CD14-positive monocyte (primary cell): ENCODE measurements around the gene MEGF8. TPM values are rescaled to one million over a fixed set of nuclear protein-coding genes. Genes with fewer than 3 reads are reported as not detected.
A peak's percentile ranks its signal among the peaks of the same experiment; 100 is the strongest.

ENCODE experiments used
- DNase-seq, 3 donors: peaks; one replicate each; pipeline ENCODE4 v3.0.0-alpha.2; 2011 to 2022
- H2AFZ ChIP-seq: 2 replicates; pipeline ENCODE4 v1.6.0; 2012; ENCODE audit warnings: mild to moderate bottlenecking, low read depth, low read length, inconsistent platforms; ENCODE audit not compliant: insufficient read depth, poor library complexity, severe bottlenecking
- H3K27ac ChIP-seq, 2 donors: 1 replicate in 1 of 2; 2 replicates in 1 of 2; pipeline ENCODE4 v1.5.1; 2012 to 2013; ENCODE audit warnings: low read length in 2 of 2, control low read depth in 1 of 2, inconsistent platforms in 1 of 2, low read depth in 1 of 2, mild to moderate bottlenecking in 1 of 2
- H3K27me3 ChIP-seq, 2 donors: one replicate each; pipeline versions ENCODE4 v1.6.0 to v1.6.1; 2011 to 2013; ENCODE audit warnings: low read length in 2 of 2; ENCODE audit not compliant: control insufficient read depth in 2 of 2, insufficient read depth in 2 of 2
- H3K36me3 ChIP-seq, 2 donors: replicated peaks in 1 of 2; 1 replicate in 1 of 2; 2 replicates in 1 of 2; pipeline versions ENCODE4 v1.5.1 to v1.6.1; 2012 to 2013; ENCODE audit warnings: low read length in 2 of 2, control low read depth in 1 of 2, inconsistent platforms in 1 of 2, mild to moderate bottlenecking in 1 of 2; ENCODE audit not compliant: insufficient read depth in 2 of 2, control insufficient read depth in 1 of 2
- H3K4me1 ChIP-seq, 2 donors: 1 replicate in 1 of 2; 2 replicates in 1 of 2; pipeline versions ENCODE4 v1.5.1 to v1.6.1; 2012 to 2013; ENCODE audit warnings: low read length in 2 of 2, control low read depth in 1 of 2, inconsistent platforms in 1 of 2, mild to moderate bottlenecking in 1 of 2, moderate library complexity in 1 of 2; ENCODE audit not compliant: insufficient read depth in 2 of 2, control insufficient read depth in 1 of 2
- H3K4me2 ChIP-seq: replicated peaks from 2 replicates; pipeline ENCODE3; 2012; ENCODE audit warnings: low read length, moderate library complexity, mild to moderate bottlenecking; ENCODE audit not compliant: poor library complexity, severe bottlenecking; ENCODE audit errors: extremely low read depth
- H3K4me3 ChIP-seq, 3 experiments: fragments of 200-600 bp in 1 of 3; sonication (generic) in 1 of 3; replicated peaks in 1 of 3; 1 replicate in 2 of 3; 2 replicates in 1 of 3; pipeline ENCODE4 v1.5.1; 2011 to 2013; ENCODE audit warnings: low read length in 3 of 3, mild to moderate bottlenecking in 3 of 3, control low read depth in 2 of 3, low read depth in 2 of 3, inconsistent platforms in 1 of 3, moderate library complexity in 1 of 3
- H3K79me2 ChIP-seq: 2 replicates; pipeline ENCODE4 v1.6.0; 2012; ENCODE audit warnings: mild to moderate bottlenecking, control low read depth, inconsistent platforms, low read length, moderate library complexity; ENCODE audit not compliant: insufficient read depth
- H3K9ac ChIP-seq: 2 replicates; pipeline ENCODE4 v1.6.0; 2017; ENCODE audit warnings: low read length, mild to moderate bottlenecking; ENCODE audit not compliant: insufficient read depth, poor library complexity, severe bottlenecking
- H3K9me3 ChIP-seq, 2 donors: replicated peaks in 1 of 2; 1 replicate in 1 of 2; 2 replicates in 1 of 2; pipeline versions ENCODE4 v1.5.1 to v1.6.1; 2012 to 2013; ENCODE audit warnings: low read length in 2 of 2, control low read depth in 1 of 2; ENCODE audit not compliant: control insufficient read depth in 1 of 2, insufficient read depth in 1 of 2
- H4K20me1 ChIP-seq: 2 replicates; pipeline ENCODE4 v1.6.0; 2012; ENCODE audit warnings: mild to moderate bottlenecking, low read length, control low read depth, moderate library complexity; ENCODE audit not compliant: insufficient read depth
- H3K27ac Mint-ChIP-seq, 7 donors: one replicate each; pipeline ENCODE4 v1.8.0; 2020; ENCODE audit warnings: mild to moderate bottlenecking in 7 of 7, mixed read lengths in 7 of 7, moderate library complexity in 6 of 7, inconsistent platforms in 2 of 7
- H3K27me3 Mint-ChIP-seq, 3 donors: one replicate each; pipeline ENCODE4 v1.8.0; 2021 to 2022; ENCODE audit warnings: low read depth in 3 of 3, mild to moderate bottlenecking in 3 of 3, mixed read lengths in 3 of 3, moderate library complexity in 3 of 3, inconsistent platforms in 1 of 3
- H3K36me3 Mint-ChIP-seq, 2 donors: one replicate each; pipeline ENCODE4 v1.8.0; 2020; ENCODE audit warnings: mixed read lengths in 2 of 2, inconsistent platforms in 1 of 2, mild to moderate bottlenecking in 1 of 2
- H3K4me1 Mint-ChIP-seq: one replicate; pipeline ENCODE4 v1.8.0; 2020; ENCODE audit warnings: mild to moderate bottlenecking, mixed read lengths
- H3K4me3 Mint-ChIP-seq, 2 donors: one replicate each; pipeline ENCODE4 v1.8.0; 2020; ENCODE audit warnings: mild to moderate bottlenecking in 2 of 2, mixed read lengths in 2 of 2, moderate library complexity in 1 of 2
- H3K9me3 Mint-ChIP-seq, 7 donors: one replicate each; pipeline ENCODE4 v1.8.0; 2020 to 2022; ENCODE audit warnings: mixed read lengths in 7 of 7, mild to moderate bottlenecking in 6 of 7, moderate library complexity in 6 of 7, inconsistent platforms in 2 of 7
- WGBS: methylation state at CpG from one replicate; pipeline ENCODE4 v1.1.5; 2013; ENCODE audit warnings: missing lambda C conversion rate; ENCODE audit not compliant: insufficient coverage; 5-methylcytosine and 5-hydroxymethylcytosine counted together
- intact Hi-C, 2 donors: fragments of 100-400 bp; cut with micrococcal nuclease; formaldehyde crosslinking; loops; one replicate each; pipeline versions ENCODE4 v1.15.0 to v1.15.1; 2023
- polyA plus RNA-seq, 3 donors: library from polyadenylated mRNA; depleted of rRNA in 1 of 3; unstranded in 2 of 3; stranded (reverse) in 1 of 3; fragments of 300-500 nt in 2 of 3; fragments of >200 nt in 1 of 3; fragmentation: Illumina TruSeq in 2 of 3; gene quantifications; 1 replicate in 2 of 3; 2 replicates in 1 of 3; pipeline ENCODE4 v1.2.3, GENCODE V29; 2012 to 2021
- TF ChIP-seq, protein P1 (sequence below): fragments of 200-600 bp; IDR thresholded peaks from one replicate; pipeline ENCODE4 v1.8.0; 2022; ENCODE audit warnings: antibody characterized with exemption, mild to moderate bottlenecking

MEGF8 gene
- polyA plus RNA-seq, 3 donors: 0.15 to 2.7 (median 0.27) TPM

GRCh38 chr19:42277821-42278451, 47.5 kb upstream of the MEGF8 start:
- Histone ChIP-seq H3K79me2 (peaks cover 82% of the 10 kb centered on the region), H2AFZ (no peak overlapping the region), H3K4me3 (no peak overlapping the region), H3K27ac (no peak overlapping the region), H3K36me3 (peaks cover 29 to 47% of the 10 kb centered on the region in 2 donors), H3K4me1 (peaks cover 40 to 68% of the 10 kb centered on the region in 2 donors), H3K4me2 (no peak overlapping the region), H4K20me1 (peaks cover 72% of the 10 kb centered on the region), H3K9me3 (no peaks in the 10 kb centered on the region), H3K27me3 (no peaks in the 10 kb centered on the region), H3K9ac (no peak overlapping the region)
- intact Hi-C loops: no loop called here
- Mint-ChIP-seq H3K36me3 (peaks cover 36 to 48% of the 10 kb centered on the region in 2 donors), H3K4me3 (no peak overlapping the region), H3K27ac (no peak overlapping the region), H3K9me3 (no peaks in the 10 kb centered on the region), H3K4me1 (peaks cover 41% of the 10 kb centered on the region), H3K27me3 (peaks cover 0 to 5% (median 2%) of the 10 kb centered on the region in 3 donors)
- TF ChIP-seq, protein P1, sequence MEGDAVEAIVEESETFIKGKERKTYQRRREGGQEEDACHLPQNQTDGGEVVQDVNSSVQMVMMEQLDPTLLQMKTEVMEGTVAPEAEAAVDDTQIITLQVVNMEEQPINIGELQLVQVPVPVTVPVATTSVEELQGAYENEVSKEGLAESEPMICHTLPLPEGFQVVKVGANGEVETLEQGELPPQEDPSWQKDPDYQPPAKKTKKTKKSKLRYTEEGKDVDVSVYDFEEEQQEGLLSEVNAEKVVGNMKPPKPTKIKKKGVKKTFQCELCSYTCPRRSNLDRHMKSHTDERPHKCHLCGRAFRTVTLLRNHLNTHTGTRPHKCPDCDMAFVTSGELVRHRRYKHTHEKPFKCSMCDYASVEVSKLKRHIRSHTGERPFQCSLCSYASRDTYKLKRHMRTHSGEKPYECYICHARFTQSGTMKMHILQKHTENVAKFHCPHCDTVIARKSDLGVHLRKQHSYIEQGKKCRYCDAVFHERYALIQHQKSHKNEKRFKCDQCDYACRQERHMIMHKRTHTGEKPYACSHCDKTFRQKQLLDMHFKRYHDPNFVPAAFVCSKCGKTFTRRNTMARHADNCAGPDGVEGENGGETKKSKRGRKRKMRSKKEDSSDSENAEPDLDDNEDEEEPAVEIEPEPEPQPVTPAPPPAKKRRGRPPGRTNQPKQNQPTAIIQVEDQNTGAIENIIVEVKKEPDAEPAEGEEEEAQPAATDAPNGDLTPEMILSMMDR: no peak
- DNase-seq: peak in 1 of 3 donors; percentile 3
- 60% methylated on average over 9 of the region's 10 CpGs for WGBS

- Histone ChIP-seq H3K9me3 (no peaks in the 10 kb centered on the region), H3K27ac (no peak overlapping the region), H3K4me3 (peak overlapping the region in 1 of 3 experiments; percentile 86), H2AFZ (no peak overlapping the region), H3K79me2 (peaks cover 78% of the 10 kb centered on the region), H3K4me2 (peak overlapping the region; percentile 79), H3K36me3 (peaks cover 22 to 40% of the 10 kb centered on the region in 2 donors), H3K9ac (no peak overlapping the region), H3K4me1 (peaks cover 45 to 75% of the 10 kb centered on the region in 2 donors), H3K27me3 (no peaks in the 10 kb centered on the region), H4K20me1 (peaks cover 69% of the 10 kb centered on the region)
- Mint-ChIP-seq H3K36me3 (peaks cover 30 to 41% of the 10 kb centered on the region in 2 donors), H3K9me3 (no peaks in the 10 kb centered on the region), H3K27ac (peak overlapping the region in 1 of 7 donors; percentile 38), H3K4me1 (peaks cover 41% of the 10 kb centered on the region), H3K27me3 (peaks cover 0 to 5% (median 2%) of the 10 kb centered on the region in 3 donors), H3K4me3 (peak overlapping the region in 1 of 2 donors; percentile 80)
- intact Hi-C loops: no loop called here
- peak in 1 of 3 donors; percentile 3 for DNase-seq
- TF ChIP-seq, protein P1: no peak
- 50% methylated on average over 1 of the region's 5 CpGs for WGBS
Observed at GRCh38 chr19:42278452-42279154, 46.8 kb upstream of the MEGF8 start.
